Inferior parietal cortex (tissue), 1 donor: ENCODE measurements around the gene TMEM39A.

Experiments used
- DNase-seq: peaks from one replicate; pipeline ENCODE4 v3.0.0-alpha.2; 2016; ENCODE audit errors: extremely low spot score

TMEM39A gene

GRCh38 chr3:119456469-119456868, 6.9 kb downstream of the TMEM39A start:
- no peak for DNase-seq

GRCh38 chr3:119453822-119454221, 9.6 kb downstream of the TMEM39A start:
- no peak for DNase-seq

DNA sequence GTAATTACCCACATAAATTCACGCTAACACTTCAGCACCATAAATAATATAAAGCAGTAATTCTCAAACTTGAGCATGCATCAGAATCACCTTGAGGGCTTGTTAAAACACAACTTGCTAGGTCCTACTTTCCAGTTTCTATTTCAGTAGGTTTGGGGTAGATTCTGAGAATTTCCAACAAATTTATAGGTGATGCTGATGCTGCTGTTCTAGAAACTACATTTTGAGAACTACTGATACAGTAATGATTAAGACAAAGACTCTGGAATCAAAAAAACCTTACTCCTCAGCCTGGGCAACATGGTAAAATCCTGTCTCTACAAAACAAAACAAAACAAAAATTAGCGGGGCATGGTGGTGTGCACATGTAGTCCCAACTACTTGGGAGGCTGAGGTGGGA, 18.8 kb downstream of the TMEM39A start:
- DNase-seq: no peak

DNA sequence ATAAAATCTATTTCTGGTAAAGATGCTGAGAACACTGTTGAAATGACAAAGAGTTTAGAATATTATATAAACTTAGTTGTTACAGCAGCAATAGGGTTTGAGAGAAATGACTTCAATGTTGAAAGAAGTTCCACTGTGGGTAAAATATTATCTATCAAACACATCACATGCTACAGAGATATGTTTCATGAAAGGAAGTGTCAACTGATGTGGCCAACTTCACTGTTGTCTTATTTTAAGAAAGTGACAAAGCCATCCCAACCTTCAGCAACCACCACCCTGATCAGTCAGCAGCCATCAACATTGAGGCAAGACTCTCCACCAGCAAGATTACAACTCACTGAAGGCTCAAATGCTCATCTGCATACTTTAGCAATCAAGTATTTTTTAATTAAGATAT, 20.2 kb downstream of the TMEM39A start:
- DNase-seq: no peak

- no peak for DNase-seq
Measured at GRCh38 chr3:119437691-119438258, 25.6 kb downstream of the TMEM39A start.

GRCh38 chr3:119436977-119437376, 26.4 kb downstream of the TMEM39A start:
- no peak for DNase-seq

GRCh38 chr3:119434703-119435102, 28.7 kb downstream of the TMEM39A start:
- no peak for DNase-seq

GRCh38 chr3:119433613-119434325, 29.6 kb downstream of the TMEM39A start:
- DNase-seq: no peak

DNA sequence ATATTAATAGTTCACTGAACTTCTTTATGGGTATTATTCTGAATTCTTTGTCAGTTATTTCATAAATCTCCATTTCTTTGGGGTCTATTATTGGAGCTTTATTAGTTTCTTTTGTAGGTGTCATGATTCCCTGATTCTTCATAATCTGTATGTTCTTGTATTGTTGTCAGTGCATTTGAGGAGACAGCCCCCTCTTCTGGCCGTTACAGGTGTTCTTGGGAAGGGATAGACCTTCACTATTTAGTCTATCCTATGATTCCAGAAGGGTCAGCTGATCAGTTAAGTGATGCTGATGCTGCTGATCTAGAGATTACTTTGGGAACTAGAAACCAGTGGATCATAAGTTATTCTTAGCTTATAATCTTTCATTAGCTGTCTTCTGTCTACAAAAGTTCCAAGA, 34.9 kb downstream of the TMEM39A start:
- DNase-seq: no peak

DNA sequence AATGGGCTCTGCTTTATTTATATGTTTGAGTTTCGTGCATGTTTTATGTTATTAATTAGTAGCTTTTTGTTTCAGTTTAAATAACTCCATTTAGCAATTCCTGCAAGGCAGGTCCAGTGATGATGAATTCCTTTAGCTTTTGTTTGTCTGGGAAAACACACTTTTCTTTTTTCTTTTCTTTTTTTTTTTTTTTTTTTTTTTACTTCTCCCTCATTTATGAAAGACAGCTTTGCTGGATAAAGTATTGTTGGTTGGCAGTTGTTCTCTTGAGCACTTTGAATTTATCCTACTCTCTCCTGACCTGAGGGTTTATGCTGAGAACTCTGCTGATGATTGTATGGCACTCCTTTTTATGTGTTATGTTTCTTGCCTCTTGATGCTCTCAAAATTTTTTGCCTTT, 35.7 kb downstream of the TMEM39A start:
- DNase-seq: no peak

DNA sequence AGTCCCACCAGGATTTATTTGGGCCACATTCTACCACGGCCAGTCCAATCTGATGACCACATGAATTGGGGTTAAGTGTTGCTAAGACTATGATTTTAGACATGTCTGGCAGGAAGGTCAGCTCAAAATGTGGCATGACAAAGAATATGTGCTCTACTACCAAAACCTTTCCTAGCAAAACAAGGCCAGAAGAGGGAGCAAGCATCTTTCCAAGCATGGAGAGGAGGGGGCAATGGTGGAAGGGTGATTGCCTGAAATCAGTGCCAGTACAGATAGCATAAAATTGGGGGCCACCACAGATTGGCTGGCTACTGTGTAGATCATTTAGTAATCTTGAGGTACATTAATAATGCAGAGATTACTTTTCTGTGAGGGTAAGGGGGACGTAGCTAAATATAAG, 43.2 kb downstream of the TMEM39A start:
- DNase-seq: no peak

DNA sequence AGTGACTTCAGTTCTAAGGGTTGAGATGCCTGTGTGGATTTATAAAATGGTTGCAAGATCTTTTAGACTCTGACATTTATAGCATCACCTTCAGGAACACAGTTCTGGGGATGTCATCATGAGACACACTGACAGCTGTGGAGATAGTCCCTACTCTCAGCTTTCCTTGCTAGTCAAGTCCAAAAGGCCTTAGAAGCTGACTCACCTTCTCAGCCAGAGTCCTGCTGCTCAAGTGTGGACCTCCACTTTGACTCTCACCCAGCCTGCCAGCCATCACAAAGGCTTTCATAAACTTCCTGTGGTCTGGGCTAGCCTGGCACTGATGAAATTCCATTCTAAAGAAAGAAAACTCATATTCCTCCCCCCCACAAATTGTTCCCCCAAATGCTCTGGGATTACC, 44.8 kb downstream of the TMEM39A start:
- DNase-seq: no peak

DNA sequence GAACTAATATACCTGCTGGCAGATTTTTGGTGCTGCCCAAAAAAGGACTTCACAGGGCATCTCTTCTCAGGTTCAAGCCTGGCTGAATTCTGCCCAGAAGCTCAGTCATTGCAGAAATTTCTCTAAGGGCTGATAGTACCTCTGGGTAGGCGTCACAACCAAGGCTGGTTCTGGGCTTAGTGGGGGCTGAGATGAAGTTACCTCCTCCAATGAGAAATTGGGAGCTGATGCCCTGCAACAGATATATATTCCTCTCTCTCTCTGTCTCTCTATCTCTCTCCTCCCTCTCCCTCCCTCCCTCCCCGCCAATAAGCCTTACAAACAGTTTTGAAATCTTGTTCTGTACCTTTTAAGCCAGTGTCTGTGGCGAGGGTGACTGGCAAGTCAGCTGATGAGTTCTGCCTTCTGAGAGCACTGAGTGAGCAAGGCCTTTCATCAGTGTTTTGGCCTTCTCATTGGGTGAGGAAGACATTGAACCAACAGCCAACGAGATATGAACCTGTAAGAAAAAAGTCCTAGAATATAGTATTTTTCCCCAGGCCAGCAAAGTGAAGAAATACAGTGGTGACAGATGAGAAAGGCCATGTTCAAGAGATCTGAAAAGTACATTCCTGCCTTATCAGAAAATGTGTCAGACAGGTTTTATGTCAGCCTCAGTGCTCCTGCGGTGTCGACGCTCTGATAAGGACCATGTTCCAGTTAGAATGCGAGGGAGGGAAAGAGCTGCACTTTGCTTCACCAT, 45.5 kb downstream of the TMEM39A start:
- no peak for DNase-seq

DNA sequence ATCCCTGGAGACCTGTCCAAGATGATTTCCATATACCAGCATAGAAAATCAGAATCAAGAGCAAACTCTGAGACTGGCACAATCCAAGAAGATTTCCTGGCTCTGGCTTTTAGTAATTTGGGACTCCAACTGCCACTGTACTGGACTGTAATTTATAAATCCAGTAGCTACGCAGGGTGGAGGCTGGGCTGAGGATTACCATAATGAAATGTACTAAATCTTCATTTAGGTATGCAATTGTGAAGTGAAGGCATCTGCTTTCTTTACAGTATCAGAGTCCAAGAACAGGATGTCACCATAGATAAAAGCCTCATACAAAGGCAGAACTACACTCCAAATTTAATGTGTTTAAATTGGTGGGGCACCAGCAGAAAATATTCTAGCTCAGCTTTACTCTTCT, 46.5 kb downstream of the TMEM39A start:
- DNase-seq: no peak

DNA sequence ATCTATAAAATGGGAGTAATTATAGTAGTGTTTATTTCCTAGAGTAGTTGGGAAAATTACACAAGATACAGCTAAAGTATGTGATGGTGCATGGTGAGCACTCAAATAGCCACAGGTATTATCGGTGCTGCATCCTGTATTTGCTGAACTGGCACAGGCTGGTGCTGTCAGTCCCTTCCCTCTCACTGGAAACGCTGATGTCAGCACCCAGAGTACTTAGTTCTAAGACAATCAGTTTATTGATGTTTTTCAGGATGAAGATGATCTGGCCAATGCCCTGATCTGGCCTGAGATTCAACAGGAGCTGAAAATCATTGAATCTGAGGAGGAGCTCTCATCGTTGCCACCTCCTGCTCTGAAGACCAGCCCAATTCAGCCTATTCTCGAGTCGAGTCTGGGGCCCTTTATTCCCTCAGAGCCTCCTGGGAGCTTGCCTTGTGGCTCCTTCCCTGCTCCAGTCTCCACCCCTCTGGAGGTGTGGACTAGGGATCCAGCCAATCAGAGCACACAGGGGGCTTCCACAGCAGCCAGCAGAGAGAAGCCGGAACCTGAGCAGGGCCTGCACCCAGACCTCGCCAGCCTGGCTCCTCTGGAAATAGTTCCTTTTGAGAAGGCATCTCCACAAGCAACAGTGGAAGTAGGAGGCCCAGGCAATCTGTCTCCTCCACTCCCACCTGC, 49.7 kb downstream of the TMEM39A start:
- no peak for DNase-seq

GRCh38 chr3:119409844-119410243, 53.6 kb downstream of the TMEM39A start:
- DNase-seq: no peak

DNA sequence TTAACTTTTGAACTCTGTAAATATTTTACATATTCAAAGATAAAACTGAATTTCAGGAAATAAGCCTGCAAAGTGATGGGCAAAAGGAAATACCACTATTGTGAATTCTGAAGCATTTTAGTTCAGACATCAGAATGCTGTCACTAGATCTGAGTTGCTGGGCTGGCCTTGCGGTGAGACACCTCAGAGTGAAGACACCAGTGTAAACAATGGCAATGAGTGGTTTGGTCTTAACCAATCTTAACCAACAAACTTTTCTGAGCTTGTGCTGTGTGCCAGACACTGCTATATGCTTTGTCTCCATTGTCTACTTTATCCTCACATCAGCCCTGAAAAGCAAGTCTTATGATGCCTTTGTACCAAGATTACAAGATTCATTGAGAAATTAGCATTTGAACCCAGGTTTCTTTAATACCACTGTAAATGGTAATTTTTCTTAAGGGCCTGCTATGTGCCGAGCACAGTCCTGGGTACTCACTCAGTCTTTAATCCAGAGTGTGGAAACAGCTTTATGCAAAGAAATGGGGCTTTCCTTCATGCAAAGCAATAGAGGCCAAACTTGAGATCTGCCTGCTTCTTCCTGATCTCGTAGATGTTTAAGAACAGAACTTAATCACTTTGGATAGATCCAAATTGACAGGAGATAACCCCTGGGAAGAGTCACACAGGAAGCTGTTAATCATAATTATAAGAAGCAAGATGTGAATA, 55.0 kb downstream of the TMEM39A start:
- no peak for DNase-seq

- DNase-seq: no peak
Measured at GRCh38 chr3:119405315-119405714, 58.1 kb downstream of the TMEM39A start.

DNA sequence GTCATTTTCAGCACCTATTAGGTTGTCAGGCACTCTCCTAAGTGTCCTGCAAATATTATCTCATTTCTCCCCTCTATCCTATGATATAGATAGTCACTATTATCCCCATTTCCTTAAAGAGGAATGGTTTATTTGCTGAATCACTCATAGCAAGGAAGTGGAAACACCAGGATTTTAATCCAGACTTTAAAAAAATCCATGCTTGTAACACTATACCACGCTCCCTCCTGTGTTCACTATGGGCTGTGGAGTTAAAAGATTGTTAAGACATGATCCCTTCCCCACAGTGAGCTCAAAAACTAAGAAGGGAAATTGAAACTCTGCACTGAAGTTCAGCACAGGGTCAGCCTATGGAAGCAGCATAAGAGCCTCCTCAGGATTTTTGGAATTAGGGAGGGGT, 60.2 kb downstream of the TMEM39A start:
- DNase-seq: no peak

DNA sequence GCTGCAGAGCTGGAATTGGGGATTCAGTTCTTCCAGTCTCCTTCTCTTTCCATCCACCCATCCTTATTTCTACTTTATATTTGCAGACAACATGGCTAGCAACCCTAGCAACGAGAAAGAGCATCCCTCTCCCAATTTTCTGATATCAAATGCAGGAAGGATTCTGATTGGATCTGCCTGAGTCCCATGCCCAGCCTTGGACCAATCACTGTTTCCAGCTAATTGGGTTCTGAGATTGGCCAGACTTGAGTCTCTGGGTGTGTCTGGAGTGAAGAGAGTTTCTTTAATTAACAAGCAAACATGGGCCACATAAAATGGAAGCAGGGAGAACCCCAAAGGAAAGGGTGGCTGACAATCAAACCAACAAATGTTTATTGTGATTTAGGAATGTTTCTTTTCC, 60.6 kb downstream of the TMEM39A start:
- no peak for DNase-seq

DNA sequence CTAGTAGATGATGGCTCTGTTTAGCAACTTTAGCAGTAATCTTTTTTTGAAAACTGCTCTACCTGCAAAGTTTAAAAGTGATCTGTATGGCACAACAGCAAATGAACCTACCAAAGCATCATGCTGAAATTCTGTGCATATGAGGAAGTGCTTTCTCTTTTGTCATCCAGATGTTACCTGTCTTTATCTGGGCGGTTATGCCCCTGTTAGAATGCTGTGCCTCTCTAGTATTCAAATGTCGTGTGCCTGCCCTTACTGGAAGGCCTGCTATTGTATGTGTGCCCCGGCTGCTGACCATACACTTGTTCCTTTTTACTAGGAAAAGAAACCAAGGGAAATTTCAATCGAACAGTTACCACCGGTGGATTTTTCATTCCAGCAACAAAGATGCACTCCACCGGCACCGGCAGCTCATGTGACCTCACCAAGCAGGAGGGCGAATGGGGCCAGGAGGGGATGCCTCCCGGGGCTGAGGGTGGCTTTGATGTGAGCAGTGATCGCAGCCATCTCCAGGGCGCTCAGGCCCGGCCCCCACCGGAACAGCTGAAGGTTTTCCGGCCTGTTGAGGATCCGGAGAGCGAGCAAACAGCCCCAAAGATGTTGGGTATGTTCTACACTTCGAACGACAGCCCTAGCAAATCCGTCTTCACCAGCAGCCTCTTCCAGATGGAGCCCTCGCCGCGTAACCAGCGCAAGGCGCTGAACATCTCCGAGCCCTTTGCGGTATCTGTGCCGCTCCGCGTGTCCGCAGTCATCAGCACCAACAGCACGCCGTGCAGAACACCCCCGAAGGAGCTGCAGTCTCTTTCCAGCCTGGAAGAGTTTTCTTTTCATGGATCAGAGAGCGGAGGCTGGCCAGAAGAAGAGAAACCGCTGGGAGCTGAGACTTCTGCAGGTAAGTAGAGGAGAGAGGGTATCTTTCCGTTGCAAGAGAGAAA, 61.6 kb downstream of the TMEM39A start:
- DNase-seq: no peak
